ENCODE data around the gene WNT4. TPM values are rescaled to one million over a fixed set of nuclear protein-coding genes. Genes with fewer than 3 reads are reported as not detected.

WNT4 gene
- polyA plus RNA-seq, 2 of the 4 experiments (the other 2 are of a cell fraction): 0.23 to 0.62 TPM

DNA sequence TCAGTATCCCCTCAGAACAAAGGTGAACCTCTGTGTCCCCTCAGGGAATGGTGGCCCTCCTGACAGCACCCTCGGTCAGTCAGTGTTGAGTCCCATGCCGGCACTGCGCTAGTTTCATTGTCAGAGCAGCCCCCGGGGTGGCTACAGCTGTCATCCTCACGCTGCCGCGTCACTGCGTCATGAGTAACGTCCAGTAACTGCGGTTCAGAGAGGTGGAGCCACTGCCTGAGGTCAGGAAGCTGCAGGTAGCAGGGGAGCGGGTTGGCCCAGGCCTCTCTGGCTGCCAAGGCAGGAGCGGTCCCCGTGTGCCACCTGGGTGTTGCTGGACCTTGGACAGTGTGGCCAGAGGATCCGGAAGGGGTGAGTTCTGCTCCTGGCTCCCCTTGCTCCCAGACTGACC is 20.2 kb upstream of the WNT4 start:
- CTCF ChIA-PET: interaction anchor here (1.0 to 2.2 kb wide), 2 partner anchors 32 to 253 kb away, joined by 3 to 5 read pairs; no protein-coding TSS in a partner anchor
- 83% methylated on average over 3 of the region's 14 CpGs for WGBS (ENCODE audit: missing lambda C conversion rate)
- Histone ChIP-seq H3K9me3 (no peaks in the 10 kb centered on the region), H3K4me3 (no peak overlapping the region), H3K4me1 (no peaks in the 10 kb centered on the region), H3K27ac (no peak overlapping the region), H3K4me2 (no peak overlapping the region)
- TF ChIP-seq ZC3H11A (IDR thresholded peaks at IDR 0.05) (no peak), RAD21 (conservative IDR thresholded peaks at IDR 0.05 in 1 of 2, IDR thresholded peaks at IDR 0.05 in 1 of 2) (no peak), CHD2 (IDR thresholded peaks at IDR 0.05; ENCODE audit: low read length, partially characterized antibody) (no peak), RNF2 (IDR thresholded peaks at IDR 0.05; ENCODE audit: borderline replicate concordance, low read depth) (no peak), KDM5A (IDR thresholded peaks at IDR 0.05) (no peak), CBX8 (IDR thresholded peaks at IDR 0.05) (no peak), MAX (IDR thresholded peaks at IDR 0.05) (no peak), CBX2 (IDR thresholded peaks at IDR 0.05; ENCODE audit: borderline replicate concordance, low read depth) (no peak), REST (IDR thresholded peaks at IDR 0.05) (no peak), ELK1 (IDR thresholded peaks at IDR 0.05; ENCODE audit: low read depth, low read length) (no peak), HES2 (IDR thresholded peaks at IDR 0.05) (no peak), ZFP36 (IDR thresholded peaks at IDR 0.05; ENCODE audit: borderline replicate concordance, partially characterized antibody) (no peak), TP53 (CRISPR knock-in tag; IDR thresholded peaks at IDR 0.05) (no peak), BHLHE40 (IDR thresholded peaks at IDR 0.05; ENCODE audit: low read depth, low read length) (no peak), SREBF2 (IDR thresholded peaks at IDR 0.05) (no peak), HOXB5 (CRISPR knock-in tag; IDR thresholded peaks at IDR 0.05) (no peak), TFCP2L1 (CRISPR knock-in tag; IDR thresholded peaks at IDR 0.05) (no peak), JUN (IDR thresholded peaks at IDR 0.05) (no peak)
- DNase-seq (ENCODE audit: low read depth in 1 of 2, low spot score in 1 of 2) (no peak), FAIRE-seq (no peak), ATAC-seq (no peak)
- POLR2A ChIA-PET: no interaction called here

DNA sequence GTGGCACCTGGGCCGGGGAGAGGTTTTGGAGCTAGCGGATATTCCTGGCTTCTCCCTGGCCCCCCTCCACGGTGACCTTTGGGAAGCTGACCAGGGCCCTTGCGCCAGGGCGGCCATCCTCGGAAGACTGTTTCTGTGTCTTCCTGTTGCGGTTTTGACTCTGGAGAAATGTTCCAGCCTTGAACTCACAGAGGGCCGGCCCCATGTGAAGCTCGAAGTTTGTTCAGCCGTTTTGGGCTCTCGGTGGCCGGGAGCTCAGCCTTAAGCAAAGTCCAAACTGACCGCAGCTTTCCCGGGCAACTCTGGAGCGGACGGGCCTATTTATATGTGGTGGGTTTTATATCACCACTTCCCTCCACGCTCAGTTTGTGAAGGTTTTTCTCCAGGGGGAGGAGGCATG is 17.0 kb upstream of the WNT4 start:
- ATAC-seq: no peak
- CTCF ChIA-PET: interaction anchor here (1.1 kb wide), 1 partner anchor 29 kb away, joined by 3 read pairs; no protein-coding TSS in a partner anchor

More for the DNA sequence above, 17.0 kb upstream of the WNT4 start:
- TF ChIP-seq SREBF2 (IDR thresholded peaks at IDR 0.05) (no peak), RCOR1 (IDR thresholded peaks at IDR 0.05; ENCODE audit: low read depth, low read length) (no peak), MAX (IDR thresholded peaks at IDR 0.05) (no peak), POLR2AphosphoS2 (conservative IDR thresholded peaks at IDR 0.05; ENCODE audit: low read length) (no peak), JUNB (IDR thresholded peaks at IDR 0.05) (no peak), CHD4 (IDR thresholded peaks at IDR 0.05; ENCODE audit: borderline replicate concordance) (no peak), USF2 (IDR thresholded peaks at IDR 0.05) (no peak), FOSB (CRISPR knock-in tag; IDR thresholded peaks at IDR 0.05) (no peak), RAD21 (conservative IDR thresholded peaks at IDR 0.05 in 1 of 2, IDR thresholded peaks at IDR 0.05 in 1 of 2) (no peak), HES2 (IDR thresholded peaks at IDR 0.05) (no peak), HEYL (CRISPR knock-in tag; IDR thresholded peaks at IDR 0.05) (no peak), ZC3H11A (IDR thresholded peaks at IDR 0.05) (no peak), ESRRA (IDR thresholded peaks at IDR 0.05; ENCODE audit: borderline replicate concordance, low read length) (no peak)
- TF ChIP-seq, protein P1, sequence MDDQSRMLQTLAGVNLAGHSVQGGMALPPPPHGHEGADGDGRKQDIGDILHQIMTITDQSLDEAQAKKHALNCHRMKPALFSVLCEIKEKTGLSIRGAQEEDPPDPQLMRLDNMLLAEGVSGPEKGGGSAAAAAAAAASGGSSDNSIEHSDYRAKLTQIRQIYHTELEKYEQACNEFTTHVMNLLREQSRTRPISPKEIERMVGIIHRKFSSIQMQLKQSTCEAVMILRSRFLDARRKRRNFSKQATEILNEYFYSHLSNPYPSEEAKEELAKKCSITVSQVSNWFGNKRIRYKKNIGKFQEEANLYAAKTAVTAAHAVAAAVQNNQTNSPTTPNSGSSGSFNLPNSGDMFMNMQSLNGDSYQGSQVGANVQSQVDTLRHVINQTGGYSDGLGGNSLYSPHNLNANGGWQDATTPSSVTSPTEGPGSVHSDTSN (IDR thresholded peaks at IDR 0.05): no peak
- TF ChIP-seq, protein P2, sequence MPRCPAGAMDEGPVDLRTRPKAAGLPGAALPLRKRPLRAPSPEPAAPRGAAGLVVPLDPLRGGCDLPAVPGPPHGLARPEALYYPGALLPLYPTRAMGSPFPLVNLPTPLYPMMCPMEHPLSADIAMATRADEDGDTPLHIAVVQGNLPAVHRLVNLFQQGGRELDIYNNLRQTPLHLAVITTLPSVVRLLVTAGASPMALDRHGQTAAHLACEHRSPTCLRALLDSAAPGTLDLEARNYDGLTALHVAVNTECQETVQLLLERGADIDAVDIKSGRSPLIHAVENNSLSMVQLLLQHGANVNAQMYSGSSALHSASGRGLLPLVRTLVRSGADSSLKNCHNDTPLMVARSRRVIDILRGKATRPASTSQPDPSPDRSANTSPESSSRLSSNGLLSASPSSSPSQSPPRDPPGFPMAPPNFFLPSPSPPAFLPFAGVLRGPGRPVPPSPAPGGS (IDR thresholded peaks at IDR 0.05): no peak
- DNase-seq (ENCODE audit: low read depth in 1 of 2, low spot score in 1 of 2) (no peak), FAIRE-seq (no peak)
- Histone ChIP-seq H3K4me2 (no peak overlapping the region), H3K4me3 (no peak overlapping the region), H3K4me1 (no peaks in the 10 kb centered on the region), H3K9me3 (no peaks in the 10 kb centered on the region), H3K27ac (no peak overlapping the region)
- 85% methylated on average over 11 of the region's 17 CpGs for WGBS (ENCODE audit: missing lambda C conversion rate)
- POLR2A ChIA-PET: no interaction called here

Data from A549 (cell line).